ENCODE data around the gene ZNF879.

ZNF879 gene

GRCh38 chr5:179023528-179024189 lies at the start of gene ZNF879:
TSS of gene ZNF879 (plus strand) at chr5:179023804. CDS start at chr5:179025005, 1,201 bp downstream.
- peak; percentile 94 for DNase-seq

DNA sequence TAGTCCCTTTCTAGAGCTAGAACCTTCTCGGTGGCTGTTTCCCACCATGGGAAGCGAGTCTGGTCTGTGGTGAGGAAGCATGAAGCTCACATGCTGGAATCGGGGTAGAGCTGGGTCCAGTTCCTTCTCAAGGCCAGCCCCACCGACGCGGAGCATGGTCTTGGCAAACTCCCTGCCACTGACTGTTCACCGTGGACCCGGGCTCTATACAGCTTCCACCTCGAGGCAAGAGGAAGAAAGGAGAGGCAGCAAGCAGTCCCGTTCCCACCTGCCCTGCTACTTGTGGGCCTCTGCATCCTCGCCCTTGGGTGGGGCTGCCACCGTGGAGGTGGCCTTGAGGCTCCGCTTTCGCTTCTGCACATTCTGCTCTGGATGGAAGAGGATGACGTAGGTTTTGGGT lies 42.2 kb upstream of the ZNF879 start:
- no peak for DNase-seq

GRCh38 chr5:178982941-178983340 lies 40.7 kb upstream of the ZNF879 start:
- DNase-seq = no peak

- no peak for DNase-seq
Observed at GRCh38 chr5:178983728-178984127, 39.9 kb upstream of the ZNF879 start.

DNA sequence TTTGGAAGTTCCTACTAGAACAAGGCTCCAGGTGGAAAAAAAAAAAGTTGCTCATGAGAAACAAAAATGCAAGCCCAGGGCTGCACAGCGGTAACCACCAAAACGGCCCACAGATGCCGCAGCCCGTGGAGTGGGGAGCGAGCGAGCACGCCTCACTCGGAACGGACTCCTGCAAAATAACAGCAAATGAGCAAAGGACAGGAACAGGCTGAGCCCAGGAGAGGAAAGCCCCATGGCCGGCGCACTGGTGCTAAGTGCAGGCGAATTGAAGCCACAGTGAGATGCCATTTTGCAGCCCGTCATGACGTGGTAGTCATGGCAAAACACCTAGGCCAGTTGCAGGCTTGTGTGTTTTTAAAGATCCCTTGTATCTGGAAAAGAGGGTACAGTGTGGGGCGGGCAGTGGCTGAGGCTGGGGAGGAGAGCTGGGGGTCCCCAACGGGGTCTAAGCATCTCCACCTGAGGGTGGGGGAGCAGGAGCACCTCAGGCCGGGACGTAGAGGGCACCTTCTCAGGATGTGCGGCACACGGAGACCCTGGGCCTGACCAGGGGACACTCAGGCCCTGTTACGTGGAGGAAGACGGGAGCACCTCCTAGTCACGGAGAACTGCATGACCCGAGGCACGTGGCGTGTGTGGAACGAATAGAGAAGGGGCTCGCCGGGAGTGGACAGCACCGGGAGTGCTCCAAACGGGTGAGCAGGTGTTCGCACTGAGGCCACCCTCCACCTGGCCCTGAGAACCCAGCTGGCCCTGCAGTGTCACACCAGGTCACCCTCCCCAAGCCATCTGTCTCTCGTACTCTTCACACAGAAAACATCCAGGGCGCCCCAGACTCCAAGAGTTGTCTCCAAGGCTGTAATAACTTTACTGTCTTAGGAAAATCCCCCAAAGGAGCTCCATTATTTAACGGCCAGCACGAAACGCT lies 39.2 kb upstream of the ZNF879 start:
- DNase-seq = no peak

DNA sequence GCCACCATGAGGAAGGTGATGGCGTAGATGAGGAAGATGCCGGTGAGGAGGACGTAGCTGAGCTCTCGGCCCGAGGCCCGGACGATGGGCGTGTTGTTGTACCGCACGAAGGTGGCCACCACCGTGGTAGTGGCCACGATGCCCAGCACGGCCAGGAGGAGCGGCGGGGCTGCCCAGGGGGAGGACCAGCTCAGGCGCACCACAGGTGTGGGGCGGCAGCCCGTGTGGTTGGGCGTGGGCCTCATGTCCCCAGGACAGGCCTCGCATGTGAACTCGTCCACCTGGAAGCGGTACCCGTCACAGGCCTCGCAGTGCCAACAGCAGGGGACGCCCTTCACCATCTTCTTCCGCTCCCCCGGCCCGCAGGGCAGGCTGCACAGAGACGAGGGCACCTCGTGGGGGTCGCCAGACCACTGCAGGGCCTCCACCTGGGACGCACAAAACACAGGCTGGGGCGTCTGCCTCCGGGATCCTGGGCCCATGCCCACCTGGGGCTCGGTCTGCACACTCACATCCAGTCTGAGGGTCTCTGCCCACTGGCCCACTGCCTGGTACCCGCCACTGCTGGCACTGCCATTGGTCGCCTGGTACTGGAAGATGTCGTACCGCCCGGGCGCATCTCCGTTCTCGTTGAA lies 37.2 kb upstream of the ZNF879 start:
- no peak for DNase-seq

GRCh38 chr5:178988436-178989220 lies 35.0 kb upstream of the ZNF879 start:
- DNase-seq = no peak

GRCh38 chr5:178989311-178989710 lies 34.3 kb upstream of the ZNF879 start:
- DNase-seq = no peak

DNA sequence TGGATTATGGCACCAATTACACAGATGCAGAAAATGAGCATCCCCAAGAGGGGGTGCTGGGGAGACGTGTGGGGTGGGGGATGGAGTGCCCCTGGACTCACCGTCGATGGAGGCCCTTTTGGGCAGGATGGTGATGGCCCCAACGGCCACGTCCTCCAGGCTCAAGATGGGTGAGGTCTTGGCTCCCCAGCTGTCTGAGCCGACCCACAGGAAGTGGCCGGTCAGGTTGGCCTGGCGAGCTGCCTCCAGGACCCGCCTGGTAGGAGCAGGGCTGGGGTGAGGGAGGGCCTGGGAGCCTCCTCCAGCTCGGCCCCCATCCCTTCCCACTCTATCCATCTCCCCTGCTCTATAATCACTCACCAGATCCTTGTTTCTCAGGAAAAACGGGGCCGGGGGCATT lies 33.1 kb upstream of the ZNF879 start:
- DNase-seq = no peak

DNA sequence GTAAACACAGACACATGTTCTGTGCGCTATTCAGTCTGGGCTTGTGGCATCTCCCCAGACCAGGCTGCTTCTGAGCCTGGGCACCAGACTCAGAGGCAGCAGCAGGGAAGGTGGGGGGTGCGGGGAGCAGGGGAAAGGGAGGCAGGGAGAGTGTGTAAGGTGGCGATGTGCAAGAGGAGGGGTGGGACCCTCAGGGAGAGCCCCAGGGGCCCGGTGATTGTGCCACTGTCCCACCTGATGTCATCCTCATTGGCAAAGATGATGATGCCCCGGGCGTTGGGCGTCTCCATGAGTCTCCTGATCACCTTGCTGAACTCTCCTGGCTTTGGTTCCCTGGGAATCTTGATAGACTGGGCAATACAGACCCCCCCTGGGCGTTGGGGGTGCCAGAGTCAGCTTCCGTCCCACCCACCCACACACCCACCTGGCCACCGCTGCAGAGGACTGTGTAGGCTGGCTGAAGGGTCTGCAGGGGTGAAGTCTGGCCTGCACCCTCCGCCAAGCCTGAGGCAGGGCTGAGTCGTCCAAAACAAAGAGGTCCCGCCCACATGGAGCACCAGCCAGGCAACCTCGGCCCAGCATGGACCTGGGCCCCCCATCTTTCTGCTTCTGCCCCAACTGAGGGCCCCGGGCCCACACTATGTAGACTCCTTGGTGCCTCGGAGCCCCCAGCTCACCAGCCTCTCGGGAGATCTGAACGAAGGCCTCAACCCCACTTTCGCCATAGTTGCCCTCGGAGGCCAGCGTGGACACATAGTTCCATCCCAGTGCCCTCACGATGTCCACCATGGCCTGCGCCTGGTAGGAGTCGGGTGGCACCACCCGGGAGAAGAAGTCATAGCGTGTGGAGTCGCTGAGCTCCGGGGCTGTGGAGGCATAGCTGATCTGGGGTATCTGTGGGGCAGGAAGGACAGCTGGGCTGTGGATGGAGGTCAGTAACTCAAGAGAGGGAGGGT lies 32.1 kb upstream of the ZNF879 start:
- DNase-seq = no peak

GRCh38 chr5:178992291-178992895 lies 31.2 kb upstream of the ZNF879 start:
- no peak for DNase-seq

DNA sequence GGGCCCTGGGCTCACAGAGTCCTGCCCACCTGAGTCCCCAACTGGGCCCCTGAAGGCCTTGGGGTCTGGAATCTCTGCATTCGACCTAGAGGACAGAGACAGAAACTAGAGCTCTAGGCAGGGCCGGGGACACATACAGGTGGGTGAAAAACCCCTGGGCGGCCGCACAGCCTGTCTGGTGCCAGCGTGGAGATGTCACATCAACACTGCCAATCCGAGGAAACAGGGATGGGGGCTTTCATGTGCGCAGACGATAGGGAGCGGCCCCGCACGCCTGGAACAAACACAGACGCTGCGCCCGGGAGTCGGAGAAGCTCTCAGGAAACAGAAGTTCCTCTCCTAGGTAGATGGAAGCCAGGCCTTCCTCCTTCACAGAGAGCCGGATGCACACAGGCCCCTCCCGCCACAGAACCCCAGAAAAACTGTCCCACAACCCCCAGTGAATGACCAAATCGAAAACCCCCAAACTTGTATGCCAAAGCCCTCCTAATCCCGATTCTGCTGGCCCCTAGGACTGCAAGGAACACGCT lies 30.3 kb upstream of the ZNF879 start:
- no peak for DNase-seq

GRCh38 chr5:178993955-178994579 lies 29.5 kb upstream of the ZNF879 start:
- DNase-seq = no peak

GRCh38 chr5:178994580-178995340 lies 28.8 kb upstream of the ZNF879 start, which contains the start of gene GRM6:
TSS of gene GRM6 (minus strand) at chr5:178995320. CDS start at chr5:178994944, 376 bp downstream.
- no peak for DNase-seq

DNA sequence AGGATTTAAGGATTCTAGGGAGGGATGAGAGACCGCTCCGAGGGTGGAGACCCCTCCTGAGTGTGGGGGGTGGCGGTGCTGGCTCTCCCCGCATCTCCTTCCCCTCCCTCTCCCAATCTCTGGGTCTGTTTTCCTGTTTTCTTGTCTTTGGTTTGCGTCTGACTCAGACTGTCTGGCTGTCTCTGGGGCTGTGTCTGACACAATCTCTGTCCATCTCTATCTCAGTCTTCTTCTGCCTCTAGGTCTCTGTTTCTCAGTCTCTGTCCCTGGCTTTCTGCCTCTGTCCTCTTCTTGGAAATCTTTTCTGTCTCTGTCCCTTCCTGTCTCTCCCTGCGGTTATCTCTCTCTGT lies 28.3 kb upstream of the ZNF879 start:
- DNase-seq = no peak

DNA sequence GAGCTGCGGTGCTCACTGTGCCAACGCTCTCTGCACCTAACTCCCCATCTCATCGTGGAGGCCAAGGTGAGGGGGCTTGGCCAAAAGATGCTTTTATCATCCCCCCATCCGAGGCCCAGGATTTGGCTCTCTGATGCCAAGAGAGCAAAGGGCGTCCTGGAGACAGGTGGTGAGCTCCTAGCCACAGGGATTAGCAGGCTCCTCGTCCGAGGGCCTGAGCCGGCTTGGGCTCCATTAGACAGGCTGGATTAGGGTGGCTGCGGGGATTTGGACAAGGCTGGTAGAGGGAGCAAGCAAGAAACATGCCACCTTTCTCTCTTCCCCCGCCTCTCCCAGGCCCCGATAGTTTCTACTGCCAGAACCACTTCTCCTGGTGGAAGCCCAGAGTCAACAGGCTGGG lies 27.4 kb upstream of the ZNF879 start:
- DNase-seq = no peak

GRCh38 chr5:178997191-178997590 lies 26.4 kb upstream of the ZNF879 start:
- no peak for DNase-seq

GRCh38 chr5:178998441-178998840 lies 25.2 kb upstream of the ZNF879 start:
- DNase-seq = no peak

DNA sequence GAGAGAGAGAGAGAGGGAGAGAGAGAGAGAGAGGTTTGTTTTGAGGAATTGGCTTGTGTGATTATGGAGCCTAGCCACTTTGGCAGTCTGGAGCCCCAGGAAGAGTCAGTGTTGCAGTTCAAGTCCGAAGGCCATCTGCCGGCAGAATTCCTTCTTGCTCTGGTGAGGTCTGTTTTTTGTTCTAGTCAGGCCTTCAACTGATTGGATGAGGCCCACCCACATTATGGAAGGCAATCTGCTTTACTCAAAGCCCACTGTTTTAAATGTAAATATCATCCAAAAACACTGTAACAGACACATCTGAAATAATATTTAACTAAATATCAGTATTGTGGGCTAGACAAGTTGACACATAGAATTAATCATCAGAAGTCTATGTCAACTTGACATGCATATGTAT lies 17.0 kb upstream of the ZNF879 start:
- DNase-seq = no peak

GRCh38 chr5:179008667-179009066 lies 14.9 kb upstream of the ZNF879 start:
- DNase-seq = no peak
